DND-41 (cell line): Measurements from ENCODE around the gene STK36.

Experiments
- ATAC-seq: fragments of 200-7000 bp; cut with Tn5 transposase; 3 replicates; pipeline ENCODE4 v1.9.1; 2021; ENCODE audit warnings: low read depth; ENCODE audit not compliant: insufficient read depth
- DNase-seq: peaks from one replicate; pipeline ENCODE4 v3.0.0-alpha.2; 2020
- H2AFZ ChIP-seq: 2 replicates; pipeline ENCODE4 v1.6.0; 2012; ENCODE audit warnings: low read depth, low read length
- H3K27ac ChIP-seq: 2 replicates; pipeline ENCODE4 v1.5.1; 2012; ENCODE audit warnings: low read length, inconsistent platforms
- H3K27me3 ChIP-seq: fragments of 200-600 bp; sonication (generic); 2 replicates; pipeline ENCODE4 v1.6.0; 2012; ENCODE audit warnings: low read length, mild to moderate bottlenecking, inconsistent platforms; ENCODE audit not compliant: insufficient read depth, poor library complexity
- H3K36me3 ChIP-seq: 2 replicates; pipeline ENCODE4 v1.5.1; 2012; ENCODE audit warnings: low read length, inconsistent platforms; ENCODE audit not compliant: insufficient read depth
- H3K4me1 ChIP-seq: 2 replicates; pipeline ENCODE4 v1.5.1; 2012; ENCODE audit warnings: mild to moderate bottlenecking, low read length; ENCODE audit not compliant: insufficient read depth
- H3K4me2 ChIP-seq: 2 replicates; pipeline ENCODE4 v1.6.0; 2012; ENCODE audit warnings: mild to moderate bottlenecking, moderate library complexity, low read length, inconsistent platforms; ENCODE audit not compliant: insufficient read depth
- H3K4me3 ChIP-seq, 2 experiments: fragments of 200-600 bp in 1 of 2; shearing (Covaris generic) in 1 of 2; 2 replicates each; pipeline ENCODE4 v1.5.1; 2012 to 2016; ENCODE audit warnings: inconsistent platforms in 2 of 2, low read length in 2 of 2, mild to moderate bottlenecking in 2 of 2, low read depth in 1 of 2, moderate library complexity in 1 of 2
- H3K79me2 ChIP-seq: 2 replicates; pipeline ENCODE4 v1.6.0; 2012; ENCODE audit warnings: low read length, inconsistent platforms; ENCODE audit not compliant: insufficient read depth
- H3K9ac ChIP-seq: 2 replicates; pipeline ENCODE4 v1.6.0; 2012; ENCODE audit warnings: low read depth, mild to moderate bottlenecking, inconsistent platforms, low read length, moderate library complexity
- H3K9me3 ChIP-seq: 2 replicates; pipeline ENCODE4 v1.5.1; 2012; ENCODE audit warnings: low read length, moderate library complexity, mild to moderate bottlenecking, inconsistent platforms; ENCODE audit not compliant: insufficient read depth, severe bottlenecking
- H4K20me1 ChIP-seq: 2 replicates; pipeline ENCODE4 v1.6.0; 2012; ENCODE audit warnings: low read length; ENCODE audit not compliant: insufficient read depth
- EZH2 ChIP-seq: IDR thresholded peaks from 3 replicates; pipeline ENCODE4 v1.6.1; 2012; ENCODE audit warnings: borderline replicate concordance, low read depth, mild to moderate bottlenecking, moderate library complexity, low read length, inconsistent platforms; ENCODE audit not compliant: severe bottlenecking
- TF ChIP-seq, protein P1 (sequence below): IDR thresholded peaks from 2 replicates; pipeline ENCODE4 v1.5.1; 2012; ENCODE audit warnings: borderline replicate concordance, low read length, moderate library complexity, mild to moderate bottlenecking; ENCODE audit not compliant: poor library complexity, severe bottlenecking; ENCODE audit errors: extremely low read depth

Gene STK36

GRCh38 chr2:218659258-218659987, 12.5 kb upstream of the STK36 start, which contains the start of the genes BCS1L and ZNF142:
TSS of gene BCS1L (plus strand) at chr2:218659683. CDS start at chr2:218660988, 1,305 bp downstream.
TSS of gene ZNF142 (minus strand) at chr2:218659623. CDS start at chr2:218656429, 3,194 bp downstream.
- ATAC-seq (peak; percentile 97), DNase-seq (peak; percentile 96)
- Histone ChIP-seq H3K27ac (peak within 1 kb of the TSS; percentile 74), H3K4me3 (peak within 1 kb of the TSS; percentile 77 to 81), H4K20me1 (no peaks in the 10 kb centered on the region; the same call in none of the 2 replicates), H3K9ac (peak within 1 kb of the TSS; percentile 74), H3K36me3 (peaks cover 71% of the 10 kb centered on the region), H3K9me3 (no peaks in the 10 kb centered on the region), H3K4me1 (peaks cover 41% of the 10 kb centered on the region), H2AFZ (peak within 1 kb of the TSS; percentile 92), H3K79me2 (peaks cover 39% of the 10 kb centered on the region), H3K4me2 (peak within 1 kb of the TSS; percentile 94), H3K27me3 (no peaks in the 10 kb centered on the region)
- no peak for TF ChIP-seq EZH2
- TF ChIP-seq, protein P1, sequence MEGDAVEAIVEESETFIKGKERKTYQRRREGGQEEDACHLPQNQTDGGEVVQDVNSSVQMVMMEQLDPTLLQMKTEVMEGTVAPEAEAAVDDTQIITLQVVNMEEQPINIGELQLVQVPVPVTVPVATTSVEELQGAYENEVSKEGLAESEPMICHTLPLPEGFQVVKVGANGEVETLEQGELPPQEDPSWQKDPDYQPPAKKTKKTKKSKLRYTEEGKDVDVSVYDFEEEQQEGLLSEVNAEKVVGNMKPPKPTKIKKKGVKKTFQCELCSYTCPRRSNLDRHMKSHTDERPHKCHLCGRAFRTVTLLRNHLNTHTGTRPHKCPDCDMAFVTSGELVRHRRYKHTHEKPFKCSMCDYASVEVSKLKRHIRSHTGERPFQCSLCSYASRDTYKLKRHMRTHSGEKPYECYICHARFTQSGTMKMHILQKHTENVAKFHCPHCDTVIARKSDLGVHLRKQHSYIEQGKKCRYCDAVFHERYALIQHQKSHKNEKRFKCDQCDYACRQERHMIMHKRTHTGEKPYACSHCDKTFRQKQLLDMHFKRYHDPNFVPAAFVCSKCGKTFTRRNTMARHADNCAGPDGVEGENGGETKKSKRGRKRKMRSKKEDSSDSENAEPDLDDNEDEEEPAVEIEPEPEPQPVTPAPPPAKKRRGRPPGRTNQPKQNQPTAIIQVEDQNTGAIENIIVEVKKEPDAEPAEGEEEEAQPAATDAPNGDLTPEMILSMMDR: no peak

GRCh38 chr2:218659988-218660358, 11.9 kb upstream of the STK36 start:
- Histone ChIP-seq H4K20me1 (no peaks in the 10 kb centered on the region; the same call in 1 of the 2 replicates), H3K9me3 (no peaks in the 10 kb centered on the region), H2AFZ (peak overlapping the region; percentile 92), H3K27ac (peak overlapping the region; percentile 74), H3K27me3 (no peaks in the 10 kb centered on the region), H3K79me2 (peaks cover 39% of the 10 kb centered on the region), H3K4me2 (peak overlapping the region; percentile 94), H3K36me3 (peaks cover 71% of the 10 kb centered on the region), H3K9ac (peak overlapping the region; percentile 74), H3K4me1 (peaks cover 41% of the 10 kb centered on the region), H3K4me3 (peak overlapping the region; percentile 77 to 81; a peak in 3 of 4 replicates)
- ATAC-seq (no peak), DNase-seq (no peak)
- TF ChIP-seq, protein P1: no peak
- no peak for TF ChIP-seq EZH2

DNA sequence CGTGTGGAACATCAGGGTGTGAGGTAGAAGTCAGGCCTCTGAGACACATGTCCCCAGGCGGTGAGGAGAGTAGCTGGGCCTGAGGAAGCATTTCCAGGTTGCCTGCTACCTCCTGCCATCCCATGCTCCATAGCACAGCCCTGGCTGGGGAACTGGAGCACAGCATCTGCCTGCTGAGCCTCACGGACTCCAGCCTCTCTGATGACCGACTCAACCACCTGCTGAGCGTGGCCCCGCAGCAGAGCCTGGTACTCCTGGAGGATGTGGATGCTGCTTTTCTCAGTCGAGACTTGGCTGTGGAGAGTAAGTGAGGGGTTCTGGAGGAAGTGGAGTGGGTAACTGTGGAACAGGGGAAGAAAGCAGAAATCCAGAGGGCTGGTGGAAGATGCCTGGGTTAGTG, 9.5 kb upstream of the STK36 start:
- Histone ChIP-seq H3K79me2 (peaks cover 34% of the 10 kb centered on the region), H3K36me3 (peaks cover 64% of the 10 kb centered on the region), H3K4me2 (no peak overlapping the region), H4K20me1 (peaks cover 3% of the 10 kb centered on the region), H3K27me3 (no peaks in the 10 kb centered on the region), H3K9me3 (no peaks in the 10 kb centered on the region), H3K4me1 (peaks cover 32% of the 10 kb centered on the region), H2AFZ (no peak overlapping the region), H3K27ac (no peak overlapping the region), H3K9ac (no peak overlapping the region), H3K4me3 (no peak overlapping the region)
- no peak for ATAC-seq
- TF ChIP-seq, protein P1: no peak
- no peak for TF ChIP-seq EZH2
- DNase-seq: no peak
